Immature natural killer cell (primary cell): ENCODE results near the gene PPFIBP2. TPM values are rescaled to one million over a fixed set of nuclear protein-coding genes. Genes with fewer than 3 reads are reported as not detected.
A peak's percentile ranks its signal among the peaks of the same experiment; 100 is the strongest.

Experiments used
- DNase-seq, 3 donors: peaks; one replicate each; pipeline ENCODE4 v3.0.0; 2022; ENCODE audit warnings: mixed read lengths in 1 of 3
- H3K27ac Mint-ChIP-seq, 6 donors: one replicate each; pipeline ENCODE4 v1.8.0; 2020; ENCODE audit warnings: mixed read lengths in 6 of 6, mild to moderate bottlenecking in 5 of 6, inconsistent platforms in 4 of 6, moderate library complexity in 3 of 6
- H3K27me3 Mint-ChIP-seq, 3 donors: one replicate each; pipeline ENCODE4 v1.8.0; 2020 to 2021; ENCODE audit warnings: low read depth in 3 of 3, mild to moderate bottlenecking in 3 of 3, mixed read lengths in 3 of 3, moderate library complexity in 3 of 3, inconsistent platforms in 1 of 3
- H3K36me3 Mint-ChIP-seq, 3 donors: one replicate each; pipeline ENCODE4 v1.8.0; 2020; ENCODE audit warnings: mixed read lengths in 3 of 3, inconsistent platforms in 2 of 3, mild to moderate bottlenecking in 2 of 3
- H3K4me1 Mint-ChIP-seq, 2 donors: one replicate each; pipeline ENCODE4 v1.8.0; 2020; ENCODE audit warnings: inconsistent platforms in 2 of 2, mild to moderate bottlenecking in 2 of 2, mixed read lengths in 2 of 2, moderate library complexity in 1 of 2
- H3K4me3 Mint-ChIP-seq, 5 donors: one replicate each; pipeline ENCODE4 v1.8.0; 2020; ENCODE audit warnings: mild to moderate bottlenecking in 5 of 5, mixed read lengths in 5 of 5, inconsistent platforms in 3 of 5, moderate library complexity in 3 of 5
- H3K9me3 Mint-ChIP-seq, 6 donors: one replicate each; pipeline ENCODE4 v1.8.0; 2020; ENCODE audit warnings: mild to moderate bottlenecking in 6 of 6, mixed read lengths in 6 of 6, inconsistent platforms in 4 of 6, moderate library complexity in 3 of 6
- polyA plus RNA-seq, 3 donors: library from polyadenylated mRNA; unstranded; fragments of 300-500 nt; fragmentation: Illumina TruSeq; gene quantifications; one replicate each; pipeline ENCODE4 v1.2.3, GENCODE V29; 2021

PPFIBP2 gene
- polyA plus RNA-seq, 3 donors from 2014 or later: 0.52 to 5.3 (median 1.9) TPM

DNA sequence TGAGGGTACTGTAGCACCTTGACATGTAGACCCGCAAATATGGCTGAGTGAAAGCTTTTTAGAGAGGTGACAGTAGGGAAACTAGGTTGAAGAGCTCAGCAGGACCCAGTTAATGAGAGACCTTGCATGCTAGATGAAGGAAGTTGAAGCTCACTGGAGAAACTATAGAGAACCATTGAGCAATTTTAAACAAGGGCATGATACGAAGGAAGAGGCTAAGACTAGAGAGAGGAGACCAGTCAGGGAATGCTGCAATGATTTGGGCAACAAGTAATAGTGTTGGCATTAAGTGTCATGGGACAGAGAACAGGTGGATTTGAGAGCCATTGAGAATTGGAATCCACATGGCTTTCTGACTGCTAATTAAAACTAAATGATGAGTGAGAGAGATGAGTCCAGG, 24.4 kb upstream of the PPFIBP2 start:
- H3K27ac Mint-ChIP-seq: no peak overlapping the region
- H3K9me3 Mint-ChIP-seq: no peaks in the 10 kb centered on the region
- no peaks in the 10 kb centered on the region for H3K27me3 Mint-ChIP-seq
- no peak for DNase-seq
- no peak overlapping the region for H3K4me3 Mint-ChIP-seq
- no peaks in the 10 kb centered on the region for H3K4me1 Mint-ChIP-seq
- peaks cover 0 to 9% (median 5%) of the 10 kb centered on the region in 3 donors for H3K36me3 Mint-ChIP-seq

DNA sequence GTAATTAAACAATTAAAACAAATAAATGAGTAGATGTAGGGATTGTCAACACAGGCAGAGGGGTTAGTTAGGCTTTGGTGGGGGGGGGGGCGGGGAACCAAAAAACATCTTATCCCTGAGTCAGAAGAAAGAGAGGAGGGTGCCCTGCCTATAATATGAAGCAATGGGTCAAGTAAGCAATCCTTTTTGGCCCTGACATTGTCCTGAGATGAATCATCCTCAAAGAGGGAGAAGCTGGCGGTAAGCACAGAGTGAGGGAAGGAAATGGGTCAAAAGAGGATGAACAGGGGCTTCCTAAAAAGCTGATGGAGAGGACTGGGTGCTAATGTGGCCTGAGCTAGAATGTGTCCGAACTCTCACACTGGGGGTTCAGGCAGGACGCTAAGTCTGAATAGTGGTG, 23.7 kb upstream of the PPFIBP2 start:
- no peak for DNase-seq
- no peaks in the 10 kb centered on the region for H3K4me1 Mint-ChIP-seq
- no peak overlapping the region for H3K4me3 Mint-ChIP-seq

DNA sequence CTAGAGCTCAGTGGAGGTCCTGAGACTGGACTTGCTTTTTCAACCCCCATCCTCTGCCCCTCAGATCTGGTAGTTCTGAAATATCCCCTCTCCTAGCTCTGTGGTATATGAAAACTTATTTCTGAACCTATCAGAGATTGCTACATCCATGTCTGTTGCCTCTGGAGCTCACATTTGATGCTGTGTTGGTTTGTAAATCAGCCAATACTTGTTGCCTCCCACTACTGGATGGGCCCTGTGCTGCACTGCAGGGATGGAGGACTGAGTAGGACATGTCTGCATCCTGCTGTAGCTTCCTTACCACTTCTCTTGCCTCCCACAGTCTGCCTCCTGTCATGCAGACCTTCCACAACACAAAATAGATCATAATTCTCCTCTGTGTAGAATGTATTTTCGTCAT, 23.3 kb upstream of the PPFIBP2 start:
- no peak for DNase-seq
- no peaks in the 10 kb centered on the region for H3K4me1 Mint-ChIP-seq
- H3K4me3 Mint-ChIP-seq: no peak overlapping the region
- H3K36me3 Mint-ChIP-seq: peaks cover 0 to 9% (median 5%) of the 10 kb centered on the region in 3 donors
- H3K27me3 Mint-ChIP-seq: peaks cover 0 to 1% (median 0%) of the 10 kb centered on the region in 3 donors
- H3K27ac Mint-ChIP-seq: no peak overlapping the region
- H3K9me3 Mint-ChIP-seq: no peaks in the 10 kb centered on the region

More for the DNA sequence above, 23.7 kb upstream of the PPFIBP2 start:
- Mint-ChIP-seq H3K27me3 (peaks cover 0 to under 1% (median 0%) of the 10 kb centered on the region in 3 donors), H3K27ac (no peak overlapping the region), H3K9me3 (no peaks in the 10 kb centered on the region), H3K36me3 (peaks cover 0 to 9% (median 5%) of the 10 kb centered on the region in 3 donors)

DNA sequence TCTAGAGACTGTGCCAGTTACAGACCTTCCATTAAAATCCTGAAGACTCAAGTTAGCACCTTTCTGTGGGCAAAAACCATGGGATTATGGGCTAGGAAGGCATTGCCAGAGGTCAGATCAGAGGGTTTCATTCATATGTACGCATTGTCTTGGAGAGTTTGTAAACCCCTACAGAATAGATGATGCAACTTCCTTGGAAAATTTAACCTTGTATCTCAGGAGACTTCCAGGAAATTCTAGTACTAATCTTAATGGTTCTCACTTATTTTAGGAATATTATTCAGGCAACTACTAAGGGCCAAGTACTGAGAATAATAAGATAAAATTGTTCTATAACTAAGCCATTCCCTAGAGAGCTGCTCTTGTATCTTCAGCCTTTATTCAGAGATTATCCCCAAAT, 21.5 kb upstream of the PPFIBP2 start:
- peaks cover 7 to 9% of the 10 kb centered on the region in 2 donors for H3K4me1 Mint-ChIP-seq
- no peak overlapping the region for H3K27ac Mint-ChIP-seq
- no peak overlapping the region for H3K4me3 Mint-ChIP-seq
- H3K9me3 Mint-ChIP-seq: no peaks in the 10 kb centered on the region
- DNase-seq: no peak
- peaks cover 0 to 3% (median 1%) of the 10 kb centered on the region in 3 donors for H3K27me3 Mint-ChIP-seq
- H3K36me3 Mint-ChIP-seq: peaks cover 0 to 5% (median 5%) of the 10 kb centered on the region in 3 donors

DNA sequence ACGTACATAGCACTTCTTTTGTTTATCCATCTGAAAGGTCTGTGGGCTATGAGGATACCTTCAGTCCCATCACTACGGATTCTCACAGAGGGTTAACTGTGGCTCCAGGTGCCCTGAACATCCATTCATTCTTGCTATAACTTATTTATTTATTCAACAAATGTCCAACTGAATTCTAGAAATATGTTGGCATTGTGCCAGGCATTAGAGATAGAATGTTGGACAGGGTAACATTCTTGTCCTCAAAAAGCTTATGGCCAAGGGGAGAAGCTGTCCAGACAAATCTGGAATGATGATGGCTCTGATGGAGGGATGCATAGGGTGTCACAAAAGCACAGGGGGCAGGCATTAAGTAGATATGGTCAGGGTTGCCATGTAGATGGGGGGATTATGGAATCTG, 20.1 kb upstream of the PPFIBP2 start:
- Mint-ChIP-seq H3K27me3 (peaks cover 0 to 3% (median 1%) of the 10 kb centered on the region in 3 donors), H3K27ac (no peak overlapping the region), H3K36me3 (peaks cover 0 to 5% (median 0%) of the 10 kb centered on the region in 3 donors), H3K9me3 (no peaks in the 10 kb centered on the region), H3K4me1 (peaks cover 7 to 9% of the 10 kb centered on the region in 2 donors), H3K4me3 (no peak overlapping the region)
- DNase-seq: no peak

DNA sequence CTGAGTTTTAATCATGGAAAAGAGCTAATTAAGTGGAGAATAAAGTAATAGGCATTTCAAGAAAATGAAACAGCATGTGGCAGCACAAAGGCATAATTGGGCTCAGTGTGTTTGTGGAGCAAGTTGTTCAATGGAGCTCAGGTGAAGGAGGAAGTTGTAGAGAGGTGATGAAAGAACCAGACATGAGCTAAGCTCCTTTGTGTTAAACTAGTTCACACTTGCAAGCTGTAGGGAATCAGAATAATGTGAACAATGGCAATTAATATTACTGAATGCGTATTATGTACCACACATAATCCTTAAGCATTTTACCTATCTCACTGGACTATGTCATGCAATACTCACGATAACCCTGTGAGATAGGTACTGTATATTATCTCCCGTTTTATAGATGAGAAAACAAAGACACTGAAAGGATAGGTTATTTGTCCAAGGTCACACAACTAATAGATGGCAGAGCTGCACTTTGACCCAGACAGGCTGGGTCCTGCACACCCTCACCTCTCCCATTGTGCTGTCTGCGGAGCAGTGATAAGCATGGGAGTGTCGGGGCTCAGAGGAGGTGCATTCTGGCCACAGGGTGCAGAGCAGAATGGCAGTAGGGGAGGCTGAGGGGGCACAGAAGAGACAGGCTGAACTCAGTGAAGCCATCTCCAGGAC, 19.6 kb upstream of the PPFIBP2 start:
- peaks cover 7 to 9% of the 10 kb centered on the region in 2 donors for H3K4me1 Mint-ChIP-seq
- peaks cover 0 to 3% (median 1%) of the 10 kb centered on the region in 3 donors for H3K27me3 Mint-ChIP-seq
- H3K9me3 Mint-ChIP-seq: no peaks in the 10 kb centered on the region
- no peak overlapping the region for H3K27ac Mint-ChIP-seq
- DNase-seq: no peak
- H3K36me3 Mint-ChIP-seq: peaks cover 0 to 5% (median 0%) of the 10 kb centered on the region in 3 donors
- H3K4me3 Mint-ChIP-seq: no peak overlapping the region

DNA sequence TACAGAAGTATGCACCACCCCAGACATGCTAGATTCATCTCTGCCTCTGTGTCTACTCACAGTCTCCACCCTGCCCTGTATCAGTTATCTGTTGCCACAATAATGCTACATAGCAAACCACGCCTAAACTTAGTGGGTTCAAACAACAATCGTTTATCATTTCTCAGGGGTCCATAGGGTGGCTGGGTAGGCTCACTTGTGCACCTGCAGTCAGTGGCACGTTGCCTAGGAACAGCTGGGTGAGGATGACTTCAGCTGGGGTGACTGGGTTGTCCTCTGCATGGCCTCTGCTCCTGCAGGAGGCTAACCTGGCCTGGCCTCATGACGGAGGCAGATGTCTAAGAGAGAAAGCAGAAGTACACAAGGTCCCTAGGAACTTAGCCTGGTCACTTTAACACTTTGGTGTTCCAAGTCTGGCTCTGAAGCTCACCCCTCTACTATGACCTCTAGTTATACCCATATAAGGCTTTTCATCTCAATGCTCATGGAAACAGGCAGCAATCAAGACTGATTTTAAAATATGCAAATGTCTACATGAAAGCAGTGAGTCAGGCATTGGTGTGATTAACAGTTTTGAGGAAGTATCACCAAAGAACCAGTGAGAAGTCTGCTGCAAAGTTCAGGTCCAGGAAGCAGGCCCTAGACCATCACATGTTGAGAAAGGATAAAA, 17.8 kb upstream of the PPFIBP2 start:
- Mint-ChIP-seq H3K4me3 (no peak overlapping the region), H3K36me3 (peaks cover 0 to 5% (median 0%) of the 10 kb centered on the region in 3 donors), H3K27me3 (peaks cover 0 to 3% (median 1%) of the 10 kb centered on the region in 3 donors), H3K4me1 (peaks cover 7 to 9% of the 10 kb centered on the region in 2 donors), H3K9me3 (no peaks in the 10 kb centered on the region), H3K27ac (peak overlapping the region in 2 of 6 donors; percentile 9 to 36)
- no peak for DNase-seq

DNA sequence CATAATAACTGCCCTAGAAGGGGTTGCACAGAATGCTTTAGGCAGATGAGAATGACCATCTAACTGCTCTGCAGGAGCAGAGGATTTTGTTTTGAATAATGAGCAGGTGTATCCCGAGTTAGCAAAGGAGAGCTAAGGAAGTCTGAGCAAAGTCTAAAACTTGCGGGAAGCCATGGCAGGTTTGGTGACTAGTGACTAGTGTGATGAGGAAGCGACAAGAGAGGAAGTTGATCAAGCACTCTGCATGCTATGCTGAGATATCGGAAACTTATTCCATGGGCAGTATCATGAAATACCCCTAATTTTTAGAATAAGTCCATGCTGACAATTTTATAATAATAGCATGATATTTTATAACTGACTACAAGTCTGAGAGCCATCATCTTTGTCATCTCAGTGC, 15.6 kb upstream of the PPFIBP2 start:
- no peak for DNase-seq
- peaks cover 0 to 3% (median 1%) of the 10 kb centered on the region in 3 donors for H3K27me3 Mint-ChIP-seq
- H3K4me3 Mint-ChIP-seq: no peak overlapping the region
- no peaks in the 10 kb centered on the region for H3K9me3 Mint-ChIP-seq
- H3K36me3 Mint-ChIP-seq: peaks cover 0 to 5% (median 0%) of the 10 kb centered on the region in 3 donors
- peaks cover 7 to 9% of the 10 kb centered on the region in 2 donors for H3K4me1 Mint-ChIP-seq
- H3K27ac Mint-ChIP-seq: no peak overlapping the region

DNA sequence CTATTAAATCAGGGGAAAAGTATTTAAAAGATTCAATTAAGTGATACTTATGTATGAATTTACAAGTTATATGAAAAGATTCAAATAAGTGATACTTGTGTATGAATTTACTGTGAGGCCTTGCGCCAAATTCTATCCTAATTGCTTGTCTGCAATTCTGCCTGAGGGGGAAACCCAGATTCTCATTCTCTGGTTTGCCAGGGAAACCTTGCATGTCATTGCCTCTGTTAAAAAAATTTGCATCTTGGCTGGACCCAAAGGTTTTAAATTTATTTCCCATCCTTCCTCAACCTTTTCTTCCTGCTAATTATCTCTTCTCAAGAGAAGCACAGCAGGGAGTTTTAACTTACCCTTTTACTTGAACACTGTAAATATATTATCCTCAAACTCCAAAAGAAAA, 14.7 kb upstream of the PPFIBP2 start:
- no peak overlapping the region for H3K4me3 Mint-ChIP-seq
- no peaks in the 10 kb centered on the region for H3K9me3 Mint-ChIP-seq
- peaks cover 0 to under 1% (median 0%) of the 10 kb centered on the region in 3 donors for H3K36me3 Mint-ChIP-seq
- H3K4me1 Mint-ChIP-seq: peaks cover 7 to 9% of the 10 kb centered on the region in 2 donors
- H3K27me3 Mint-ChIP-seq: peaks cover 0 to 3% (median 1%) of the 10 kb centered on the region in 3 donors
- no peak for DNase-seq
- no peak overlapping the region for H3K27ac Mint-ChIP-seq

DNA sequence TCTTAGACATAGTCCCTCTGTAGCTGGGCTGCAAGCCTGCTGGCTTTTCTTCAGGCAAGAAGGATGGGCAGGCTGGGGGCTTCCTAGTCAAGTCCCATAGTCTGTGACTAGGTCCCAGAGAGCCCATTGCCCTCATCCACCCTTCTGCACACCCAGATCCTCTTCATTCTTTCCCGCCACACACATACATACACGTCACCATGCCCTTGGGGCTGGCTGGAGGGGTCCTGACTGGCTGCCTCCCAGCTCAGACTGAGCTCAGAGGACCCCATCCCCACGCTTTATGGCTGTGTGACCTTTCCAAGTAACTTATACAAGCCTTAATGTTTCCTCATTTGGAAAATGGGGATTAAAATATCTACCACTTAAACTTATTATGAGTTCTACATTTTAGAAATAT, 13.5 kb upstream of the PPFIBP2 start:
- DNase-seq: no peak
- peaks cover 7 to 9% of the 10 kb centered on the region in 2 donors for H3K4me1 Mint-ChIP-seq

DNA sequence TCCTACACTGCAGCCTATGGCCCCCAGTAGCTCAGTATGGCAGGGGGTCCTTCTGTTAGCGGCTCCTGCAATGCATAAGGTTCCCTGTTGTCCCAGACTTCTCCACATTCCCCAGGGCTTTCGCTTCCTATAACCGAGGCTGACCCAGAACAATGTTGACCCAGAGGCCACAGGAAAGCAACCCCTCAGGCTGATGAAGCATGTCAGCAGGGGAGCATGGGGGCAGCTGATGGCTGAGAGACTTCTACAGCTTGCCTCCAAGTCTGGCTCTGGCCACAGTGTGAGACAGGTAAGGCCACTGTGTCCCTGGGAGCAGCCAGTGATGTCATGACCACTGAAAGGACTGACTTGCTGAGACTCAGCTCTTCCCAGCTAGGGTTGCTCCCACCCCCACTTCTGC, 12.5 kb upstream of the PPFIBP2 start:
- no peaks in the 10 kb centered on the region for H3K9me3 Mint-ChIP-seq
- H3K27me3 Mint-ChIP-seq: peaks cover 0 to 4% (median 3%) of the 10 kb centered on the region in 3 donors
- no peak overlapping the region for H3K4me3 Mint-ChIP-seq
- no peak overlapping the region for H3K27ac Mint-ChIP-seq
- DNase-seq: no peak
- peaks cover 2 to 3% of the 10 kb centered on the region in 2 donors for H3K4me1 Mint-ChIP-seq
- no peaks in the 10 kb centered on the region for H3K36me3 Mint-ChIP-seq

More for the DNA sequence above, 13.5 kb upstream of the PPFIBP2 start:
- H3K27me3 Mint-ChIP-seq: peaks cover 0 to 3% (median 0%) of the 10 kb centered on the region in 3 donors
- H3K9me3 Mint-ChIP-seq: no peaks in the 10 kb centered on the region
- no peak overlapping the region for H3K4me3 Mint-ChIP-seq
- H3K36me3 Mint-ChIP-seq: no peaks in the 10 kb centered on the region
- H3K27ac Mint-ChIP-seq: no peak overlapping the region

DNA sequence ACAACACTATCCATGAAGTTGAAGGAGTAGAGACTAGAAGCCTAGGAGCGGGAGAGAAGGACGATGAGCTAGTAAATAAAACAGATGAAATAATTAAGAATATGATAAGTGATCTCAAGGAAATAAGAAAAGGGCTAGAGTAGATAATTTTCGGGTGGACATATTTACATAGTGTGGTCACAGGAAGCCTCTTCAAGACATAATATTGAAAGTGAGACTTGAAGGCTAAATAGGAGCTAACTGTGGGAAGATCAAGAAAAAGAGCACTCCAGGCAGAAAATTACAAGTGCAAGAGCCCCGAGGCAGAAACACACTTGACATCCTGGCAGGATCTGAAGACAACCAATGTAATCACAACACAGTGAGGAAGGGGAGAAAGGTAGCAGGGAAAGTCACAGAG, 11.9 kb upstream of the PPFIBP2 start:
- Mint-ChIP-seq H3K4me3 (no peak overlapping the region), H3K36me3 (no peaks in the 10 kb centered on the region), H3K27ac (no peak overlapping the region), H3K4me1 (no peaks in the 10 kb centered on the region), H3K9me3 (no peaks in the 10 kb centered on the region), H3K27me3 (peaks cover 0 to 4% (median 0%) of the 10 kb centered on the region in 3 donors)
- DNase-seq: no peak

DNA sequence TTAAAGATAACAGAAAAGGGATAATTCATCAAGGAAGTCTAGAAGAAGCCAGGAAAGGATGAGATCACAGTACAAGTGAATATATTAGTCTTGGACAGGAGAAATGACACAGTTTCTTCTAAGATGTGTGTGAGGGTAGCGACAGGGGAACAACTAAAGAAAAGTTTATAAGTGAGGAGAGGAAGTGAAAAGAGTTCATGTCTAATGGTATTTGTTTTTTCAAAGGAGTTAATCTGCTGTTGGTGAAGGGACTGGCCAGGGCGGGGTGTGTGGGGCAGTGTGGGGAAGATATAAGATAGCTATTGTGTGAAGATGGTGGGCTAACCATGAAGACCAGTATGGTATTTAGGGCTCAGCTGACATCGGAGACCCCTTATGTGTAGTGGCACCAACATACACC, 7.6 kb upstream of the PPFIBP2 start:
- Mint-ChIP-seq H3K9me3 (no peaks in the 10 kb centered on the region), H3K27me3 (peaks cover 0 to 4% (median 0%) of the 10 kb centered on the region in 3 donors), H3K36me3 (no peaks in the 10 kb centered on the region), H3K4me1 (no peaks in the 10 kb centered on the region), H3K4me3 (no peak overlapping the region), H3K27ac (no peak overlapping the region)
- no peak for DNase-seq

DNA sequence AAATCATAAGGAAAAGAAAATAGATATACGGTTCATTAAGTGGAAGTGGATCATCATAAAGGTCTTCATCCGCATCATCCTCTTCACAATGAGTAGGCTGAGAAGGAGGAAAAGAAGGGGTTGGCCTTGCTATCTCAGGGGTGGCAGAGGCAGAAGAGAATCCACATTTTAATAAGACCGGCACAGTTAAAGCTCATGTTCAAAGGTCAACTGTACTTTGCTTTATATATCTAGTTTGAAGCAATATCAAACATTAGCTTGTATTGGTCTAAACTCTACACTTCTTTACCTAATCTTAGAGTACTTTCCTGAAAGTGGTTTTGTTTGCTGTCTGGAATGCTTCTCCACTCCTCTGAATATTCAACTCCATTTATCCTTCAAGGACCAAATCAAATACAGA, 5.7 kb upstream of the PPFIBP2 start:
- Mint-ChIP-seq H3K27me3 (peaks cover 0 to 4% (median under 1%) of the 10 kb centered on the region in 3 donors), H3K27ac (no peak overlapping the region), H3K9me3 (no peaks in the 10 kb centered on the region), H3K4me1 (peaks cover 15 to 18% of the 10 kb centered on the region in 2 donors), H3K36me3 (no peaks in the 10 kb centered on the region), H3K4me3 (no peak overlapping the region)
- no peak for DNase-seq
